ENCODE data around the gene RNU6-1.

Gene RNU6-1

GRCh38 chr15:67820122-67820991 is 19.5 kb downstream of the RNU6-1 start:
- DNase-seq, result no peak

- no peak for DNase-seq
Measured at GRCh38 chr15:67819636-67820035, 20.2 kb downstream of the RNU6-1 start.

- DNase-seq, result no peak
Measured at GRCh38 chr15:67818464-67818863, 21.4 kb downstream of the RNU6-1 start.

- DNase-seq, result no peak
Measured at GRCh38 chr15:67816668-67817067, 23.2 kb downstream of the RNU6-1 start.

- DNase-seq, result no peak
Measured at GRCh38 chr15:67815036-67815592, 24.7 kb downstream of the RNU6-1 start.

GRCh38 chr15:67813104-67813634 is 26.7 kb downstream of the RNU6-1 start:
- DNase-seq, result no peak

- no peak for DNase-seq
Measured at GRCh38 chr15:67812241-67812644, 27.6 kb downstream of the RNU6-1 start.

GRCh38 chr15:67809866-67810265 is 30.0 kb downstream of the RNU6-1 start:
- no peak for DNase-seq

GRCh38 chr15:67809441-67809840 is 30.4 kb downstream of the RNU6-1 start:
- DNase-seq, result no peak

GRCh38 chr15:67808821-67809220 is 31.0 kb downstream of the RNU6-1 start:
- DNase-seq, result no peak

GRCh38 chr15:67807836-67808235 is 32.0 kb downstream of the RNU6-1 start:
- no peak for DNase-seq

- no peak for DNase-seq
Measured at GRCh38 chr15:67807141-67807540, 32.7 kb downstream of the RNU6-1 start.

- no peak for DNase-seq
Measured at GRCh38 chr15:67806536-67806935, 33.3 kb downstream of the RNU6-1 start.

GRCh38 chr15:67805666-67806516 is 34.0 kb downstream of the RNU6-1 start:
- DNase-seq, result no peak

GRCh38 chr15:67805008-67805665 is 34.7 kb downstream of the RNU6-1 start:
- DNase-seq, result no peak

GRCh38 chr15:67803996-67804843 is 35.6 kb downstream of the RNU6-1 start:
- DNase-seq, result no peak

GRCh38 chr15:67803299-67803698 is 36.5 kb downstream of the RNU6-1 start:
- no peak for DNase-seq

GRCh38 chr15:67801926-67802914 is 37.6 kb downstream of the RNU6-1 start:
- no peak for DNase-seq

GRCh38 chr15:67801142-67801541 is 38.7 kb downstream of the RNU6-1 start:
- no peak for DNase-seq

GRCh38 chr15:67799801-67800205 is 40.0 kb downstream of the RNU6-1 start:
- DNase-seq, result no peak
